HL-60 (cell line): ENCODE data around the gene ZNF341.

Source experiments
- DNase-seq, 2 experiments: peaks; one replicate each; pipeline ENCODE4 v3.0.0-alpha.2; 2010 to 2020; ENCODE audit warnings: low read depth in 1 of 2, low spot score in 1 of 2
- H3K27ac ChIP-seq: fragments of 250-450 bp; sonication (Bioruptor Pico); replicated peaks from 2 replicates; pipeline ENCODE4 v1.5.1; 2020; ENCODE audit warnings: mild to moderate bottlenecking, moderate library complexity
- H3K27me3 ChIP-seq: fragments of 250-450 bp; sonication (Bioruptor Pico); 2 replicates; pipeline ENCODE4 v1.5.1; 2021; ENCODE audit warnings: mild to moderate bottlenecking, moderate library complexity; ENCODE audit not compliant: insufficient read depth, poor library complexity, severe bottlenecking
- H3K4me3 ChIP-seq: replicated peaks from 2 replicates; pipeline ENCODE4 v1.5.1; 2011; ENCODE audit warnings: mild to moderate bottlenecking, control low read depth, low read length; ENCODE audit not compliant: insufficient read depth
- GABPA ChIP-seq: IDR thresholded peaks from 2 replicates; pipeline ENCODE4 v1.6.1; 2012; ENCODE audit warnings: low read depth
- POLR2AphosphoS5 ChIP-seq: IDR thresholded peaks from 2 replicates; pipeline ENCODE4 v1.6.1; 2012; ENCODE audit warnings: low read depth
- REST ChIP-seq: IDR thresholded peaks from 2 replicates; pipeline ENCODE4 v1.6.1; 2012; ENCODE audit warnings: low read depth; ENCODE audit not compliant: insufficient replicate concordance
- SPI1 ChIP-seq: IDR thresholded peaks from 2 replicates; pipeline ENCODE4 v1.6.1; 2012; ENCODE audit warnings: low read depth, mild to moderate bottlenecking, borderline replicate concordance
- TF ChIP-seq, protein P1 (sequence below): IDR thresholded peaks from one replicate; pipeline ENCODE4 v1.5.1; 2011; ENCODE audit warnings: low read length, control low read depth, inconsistent platforms; ENCODE audit not compliant: insufficient read depth

ZNF341 gene

GRCh38 chr20:33815671-33816070 is 83.9 kb downstream of the ZNF341 start:
- no peak for TF ChIP-seq REST
- no peak for DNase-seq
- no peak overlapping the region for H3K27ac ChIP-seq
- no peaks in the 10 kb centered on the region for H3K27me3 ChIP-seq
- H3K4me3 ChIP-seq: no peak overlapping the region

- Histone ChIP-seq H3K27me3 (no peaks in the 10 kb centered on the region), H3K4me3 (no peak overlapping the region), H3K27ac (no peak overlapping the region)
- no peak for DNase-seq
- no peak for TF ChIP-seq GABPA
- no peak for TF ChIP-seq POLR2AphosphoS5
- TF ChIP-seq, protein P1, sequence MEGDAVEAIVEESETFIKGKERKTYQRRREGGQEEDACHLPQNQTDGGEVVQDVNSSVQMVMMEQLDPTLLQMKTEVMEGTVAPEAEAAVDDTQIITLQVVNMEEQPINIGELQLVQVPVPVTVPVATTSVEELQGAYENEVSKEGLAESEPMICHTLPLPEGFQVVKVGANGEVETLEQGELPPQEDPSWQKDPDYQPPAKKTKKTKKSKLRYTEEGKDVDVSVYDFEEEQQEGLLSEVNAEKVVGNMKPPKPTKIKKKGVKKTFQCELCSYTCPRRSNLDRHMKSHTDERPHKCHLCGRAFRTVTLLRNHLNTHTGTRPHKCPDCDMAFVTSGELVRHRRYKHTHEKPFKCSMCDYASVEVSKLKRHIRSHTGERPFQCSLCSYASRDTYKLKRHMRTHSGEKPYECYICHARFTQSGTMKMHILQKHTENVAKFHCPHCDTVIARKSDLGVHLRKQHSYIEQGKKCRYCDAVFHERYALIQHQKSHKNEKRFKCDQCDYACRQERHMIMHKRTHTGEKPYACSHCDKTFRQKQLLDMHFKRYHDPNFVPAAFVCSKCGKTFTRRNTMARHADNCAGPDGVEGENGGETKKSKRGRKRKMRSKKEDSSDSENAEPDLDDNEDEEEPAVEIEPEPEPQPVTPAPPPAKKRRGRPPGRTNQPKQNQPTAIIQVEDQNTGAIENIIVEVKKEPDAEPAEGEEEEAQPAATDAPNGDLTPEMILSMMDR: no peak
- TF ChIP-seq REST: no peak
- TF ChIP-seq SPI1: no peak
These were observed 84.4 kb downstream of the ZNF341 start for GRCh38 chr20:33816191-33816590.

DNA sequence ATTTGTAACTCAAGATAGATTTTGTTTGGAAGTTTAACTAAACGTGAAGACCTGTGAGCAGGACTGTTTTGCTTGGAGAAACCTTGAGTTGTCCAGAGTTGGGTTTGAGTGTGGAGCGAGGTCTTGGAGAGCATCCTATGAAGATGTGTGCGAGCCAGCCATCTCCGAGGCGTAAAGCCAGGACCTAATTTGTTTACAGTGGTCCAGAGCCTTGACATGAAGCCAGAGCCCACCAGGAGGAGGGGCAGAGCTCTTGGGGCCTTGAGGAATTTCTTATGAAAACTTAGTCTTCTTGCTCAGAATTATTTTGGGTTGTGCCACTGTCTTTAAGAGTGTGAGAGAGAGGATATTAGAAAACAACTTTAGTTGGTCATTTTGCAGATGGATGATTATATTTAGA is 85.6 kb downstream of the ZNF341 start:
- TF ChIP-seq REST (no peak), SPI1 (no peak), POLR2AphosphoS5 (no peak), GABPA (no peak)
- TF ChIP-seq, protein P1: no peak
- H3K27ac ChIP-seq: no peak overlapping the region
- DNase-seq: no peak
- no peak overlapping the region for H3K4me3 ChIP-seq
- H3K27me3 ChIP-seq: no peaks in the 10 kb centered on the region

- Histone ChIP-seq H3K27ac (no peak overlapping the region), H3K27me3 (no peaks in the 10 kb centered on the region), H3K4me3 (no peak overlapping the region)
- no peak for DNase-seq
- no peak for TF ChIP-seq GABPA
- no peak for TF ChIP-seq POLR2AphosphoS5
These were observed 87.7 kb downstream of the ZNF341 start for GRCh38 chr20:33819456-33819855.
